Cardiac muscle cell (in vitro differentiated cells and primary cell): ENCODE data around the gene STX16. TPM values are rescaled to one million over a fixed set of nuclear protein-coding genes. Genes with fewer than 3 reads are reported as not detected.

ENCODE experiments used
- DNase-seq, 2 donors: peaks; one replicate each; pipeline versions ENCODE4 v3.0.0 to v3.0.0-alpha.2; 2010 to 2017; ENCODE audit warnings: low read depth in 1 of 2, low spot score in 1 of 2
- H3K27ac ChIP-seq: fragments of 200-600 bp; sonication (generic); 2 replicates; pipeline ENCODE4 v1.5.1; 2016
- H3K27me3 ChIP-seq: fragments of 200-600 bp; sonication (generic); 2 replicates; pipeline ENCODE4 v1.6.0; 2016; ENCODE audit warnings: control low read depth
- H3K36me3 ChIP-seq: fragments of 200-600 bp; sonication (generic); 2 replicates; pipeline ENCODE4 v1.5.1; 2016; ENCODE audit warnings: control low read depth
- H3K4me1 ChIP-seq: fragments of 200-600 bp; sonication (generic); 2 replicates; pipeline ENCODE4 v1.8.1; 2017; ENCODE audit warnings: low read depth, mild to moderate bottlenecking, mixed run types
- H3K4me3 ChIP-seq: fragments of 200-600 bp; sonication (generic); 2 replicates; pipeline ENCODE4 v1.5.1; 2016; ENCODE audit warnings: mild to moderate bottlenecking
- H3K9me3 ChIP-seq: fragments of 200-600 bp; sonication (generic); 2 replicates; pipeline ENCODE4 v1.5.1; 2017; ENCODE audit warnings: low read depth, mild to moderate bottlenecking, control low read depth
- polyA plus RNA-seq: library from polyadenylated mRNA; unstranded; fragments of >200 nt; fragmentation: Nextera tagmentation; extraction: Ambion mirVana; gene quantifications from 2 replicates; pipeline ENCODE4 v1.2.1, GENCODE V29; 2016
- total RNA-seq: library from RNA; depleted of rRNA; stranded (reverse); fragments of >200 nt; gene quantifications from 2 replicates; pipeline ENCODE4 v1.2.3, GENCODE V29; 2016
- TF ChIP-seq, protein P1 (sequence below): IDR thresholded peaks from 2 replicates; pipeline ENCODE4 v1.5.1; 2012; ENCODE audit warnings: low read depth, mild to moderate bottlenecking, low read length

The STX16 gene
- total and polyA plus RNA-seq, 2 experiments from 2014 or later, result 55.5 to 58.1 TPM

DNA sequence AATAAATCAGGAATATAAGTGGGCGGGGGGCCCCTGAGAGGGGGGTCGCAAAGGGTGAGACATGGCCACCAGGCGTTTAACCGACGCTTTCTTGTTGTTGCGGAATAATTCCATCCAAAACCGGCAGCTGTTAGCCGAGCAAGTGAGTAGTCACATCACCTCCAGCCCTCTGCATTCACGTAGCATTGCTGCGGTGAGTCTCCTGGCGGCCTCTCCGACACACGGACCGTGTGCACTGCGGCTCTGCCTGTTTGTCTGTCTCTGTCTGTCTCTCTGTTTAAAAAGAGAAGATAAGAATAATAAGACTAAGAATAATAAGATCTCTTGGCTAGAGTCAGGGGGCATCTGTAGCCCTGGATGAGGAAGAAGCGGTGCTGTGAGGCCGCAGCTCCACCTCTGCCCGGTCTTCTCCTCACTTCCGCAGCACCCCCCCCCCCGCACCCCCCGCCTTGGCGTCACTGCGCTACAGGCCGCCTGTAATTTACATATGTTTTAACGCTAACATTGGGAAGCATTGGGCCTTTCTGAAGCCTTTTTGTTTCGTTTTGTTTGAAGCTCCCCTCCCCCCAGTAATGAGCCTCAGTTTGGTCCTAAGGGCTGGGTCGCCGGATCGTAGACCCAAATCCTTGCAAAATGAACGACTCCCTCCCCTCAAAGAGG, 993 bp downstream of the STX16 start:
- H3K4me1 ChIP-seq, result peaks cover 37% of the 10 kb centered on the region
- H3K27ac ChIP-seq, result peak overlapping the region; percentile 86
- H3K27me3 ChIP-seq, result no peaks in the 10 kb centered on the region
- peak; percentile 58 to 84 for DNase-seq
- H3K9me3 ChIP-seq, result no peaks in the 10 kb centered on the region
- TF ChIP-seq, protein P1, sequence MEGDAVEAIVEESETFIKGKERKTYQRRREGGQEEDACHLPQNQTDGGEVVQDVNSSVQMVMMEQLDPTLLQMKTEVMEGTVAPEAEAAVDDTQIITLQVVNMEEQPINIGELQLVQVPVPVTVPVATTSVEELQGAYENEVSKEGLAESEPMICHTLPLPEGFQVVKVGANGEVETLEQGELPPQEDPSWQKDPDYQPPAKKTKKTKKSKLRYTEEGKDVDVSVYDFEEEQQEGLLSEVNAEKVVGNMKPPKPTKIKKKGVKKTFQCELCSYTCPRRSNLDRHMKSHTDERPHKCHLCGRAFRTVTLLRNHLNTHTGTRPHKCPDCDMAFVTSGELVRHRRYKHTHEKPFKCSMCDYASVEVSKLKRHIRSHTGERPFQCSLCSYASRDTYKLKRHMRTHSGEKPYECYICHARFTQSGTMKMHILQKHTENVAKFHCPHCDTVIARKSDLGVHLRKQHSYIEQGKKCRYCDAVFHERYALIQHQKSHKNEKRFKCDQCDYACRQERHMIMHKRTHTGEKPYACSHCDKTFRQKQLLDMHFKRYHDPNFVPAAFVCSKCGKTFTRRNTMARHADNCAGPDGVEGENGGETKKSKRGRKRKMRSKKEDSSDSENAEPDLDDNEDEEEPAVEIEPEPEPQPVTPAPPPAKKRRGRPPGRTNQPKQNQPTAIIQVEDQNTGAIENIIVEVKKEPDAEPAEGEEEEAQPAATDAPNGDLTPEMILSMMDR, result no peak
- H3K36me3 ChIP-seq, result no peaks in the 10 kb centered on the region
- peak overlapping the region; percentile 97 for H3K4me3 ChIP-seq

DNA sequence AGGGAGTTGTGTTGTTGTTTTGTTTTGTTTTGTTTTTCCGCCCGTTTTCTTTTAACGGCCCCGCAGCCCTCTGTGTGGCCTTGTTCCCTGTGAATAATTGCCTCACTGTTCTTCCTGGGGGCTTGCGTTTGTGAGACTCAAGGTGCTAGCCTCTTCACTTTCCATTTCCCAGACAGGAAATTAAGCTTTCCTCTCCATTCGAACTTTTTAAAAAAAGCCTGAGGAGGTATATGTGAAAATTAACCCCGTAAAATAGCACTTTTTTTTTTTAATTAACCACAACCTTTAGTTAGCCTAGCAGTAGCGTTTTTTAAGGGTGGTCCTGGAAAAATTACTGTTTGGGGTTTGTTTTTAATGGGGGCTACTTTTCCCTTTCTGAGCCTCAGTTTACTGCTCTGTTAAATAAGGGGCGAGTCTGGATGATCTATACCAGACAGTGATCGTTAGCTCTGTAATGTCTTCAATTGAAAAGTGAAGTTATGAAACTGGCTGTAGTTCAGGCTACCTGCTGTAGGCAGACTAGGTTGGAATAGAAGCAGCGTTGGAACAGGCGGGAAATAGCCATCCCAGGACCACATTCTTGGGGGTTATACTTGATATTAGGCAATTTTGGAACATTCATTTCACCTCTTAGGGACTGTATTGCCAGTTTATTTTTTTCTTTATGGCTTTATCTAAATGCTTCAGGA, 1.7 kb downstream of the STX16 start:
- H3K27me3 ChIP-seq, result no peaks in the 10 kb centered on the region
- peaks cover 44% of the 10 kb centered on the region for H3K4me1 ChIP-seq
- no peaks in the 10 kb centered on the region for H3K36me3 ChIP-seq
- no peak overlapping the region for H3K27ac ChIP-seq
- TF ChIP-seq, protein P1, result no peak
- peak in 1 of 2 donors; percentile 23 for DNase-seq
- peak overlapping the region; percentile 97 for H3K4me3 ChIP-seq
- H3K9me3 ChIP-seq, result no peaks in the 10 kb centered on the region

GRCh38 chr20:58654337-58654736, 3.3 kb downstream of the STX16 start:
- Histone ChIP-seq H3K4me3 (peak overlapping the region; percentile 97), H3K27ac (no peak overlapping the region), H3K36me3 (no peaks in the 10 kb centered on the region), H3K27me3 (no peaks in the 10 kb centered on the region), H3K4me1 (peaks cover 54% of the 10 kb centered on the region), H3K9me3 (no peaks in the 10 kb centered on the region)
- no peak for DNase-seq
- TF ChIP-seq, protein P1, result no peak

DNA sequence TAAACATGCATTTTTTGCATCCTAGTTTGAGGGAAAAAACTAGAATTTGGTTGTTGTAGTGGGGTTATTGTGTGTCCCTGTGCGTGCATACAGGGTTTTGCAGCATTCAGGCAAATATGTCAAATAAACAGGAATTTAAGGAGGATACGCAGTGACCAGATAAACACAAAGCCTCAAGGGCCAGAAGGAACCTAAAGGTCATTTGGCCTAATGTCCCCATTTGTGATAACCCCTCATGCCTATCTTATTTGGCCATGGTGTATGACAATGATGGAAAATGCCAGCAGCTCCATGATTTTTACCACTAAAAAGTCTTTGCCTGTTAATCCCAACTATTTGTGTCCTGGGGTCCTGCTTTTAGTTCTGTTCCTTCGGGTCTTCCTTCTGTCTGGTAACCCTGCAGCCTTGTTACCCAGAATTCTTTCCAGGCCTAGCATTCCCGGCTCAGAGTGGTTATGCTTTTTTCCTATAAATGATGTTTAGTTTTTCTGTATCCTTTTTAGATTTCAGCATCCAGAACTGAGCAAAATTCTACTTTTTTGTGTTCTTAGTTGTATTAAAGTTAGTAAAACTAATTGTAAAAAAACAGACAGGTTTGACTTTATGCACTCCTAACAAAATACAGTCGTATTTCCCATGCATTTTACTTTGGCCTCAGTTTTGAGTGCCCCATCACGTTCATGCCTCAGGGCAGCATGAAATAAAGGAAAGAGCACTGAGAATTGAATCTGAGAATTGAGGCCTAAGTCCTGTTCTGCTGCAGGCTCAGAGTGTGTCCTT, 4.4 kb downstream of the STX16 start:
- Histone ChIP-seq H3K36me3 (no peaks in the 10 kb centered on the region), H3K4me3 (peak overlapping the region; percentile 3), H3K27ac (no peak overlapping the region), H3K9me3 (no peaks in the 10 kb centered on the region), H3K4me1 (peaks cover 59% of the 10 kb centered on the region), H3K27me3 (no peaks in the 10 kb centered on the region)
- TF ChIP-seq, protein P1, result no peak
- no peak for DNase-seq

GRCh38 chr20:58656831-58657230, 5.7 kb downstream of the STX16 start:
- TF ChIP-seq, protein P1, result no peak
- H3K4me3 ChIP-seq, result no peak overlapping the region
- DNase-seq, result no peak
- H3K4me1 ChIP-seq, result peaks cover 68% of the 10 kb centered on the region
- H3K36me3 ChIP-seq, result no peaks in the 10 kb centered on the region
- H3K9me3 ChIP-seq, result no peaks in the 10 kb centered on the region
- no peak overlapping the region for H3K27ac ChIP-seq
- H3K27me3 ChIP-seq, result no peaks in the 10 kb centered on the region
